A673 (cell line): Measurements from ENCODE around the gene KRTAP26-1.

Source experiments
- EZH2 ChIP-seq: fragments of 200-600 bp; sonication (generic); IDR thresholded peaks from 2 replicates; pipeline ENCODE4 v1.6.1; 2017; ENCODE audit warnings: borderline replicate concordance, low read depth, mild to moderate bottlenecking, mixed read lengths, antibody characterized with exemption, low read length; ENCODE audit not compliant: poor library complexity, severe bottlenecking
- TF ChIP-seq, protein P1 (sequence below): fragments of 300-800, 200-600 bp; sonication (generic); conservative IDR thresholded peaks from 2 replicates; pipeline ENCODE4 v1.5.1; 2017; ENCODE audit warnings: low read depth, mild to moderate bottlenecking, antibody characterized with exemption, low read length, moderate library complexity, mixed read lengths

- TF ChIP-seq, protein P1, sequence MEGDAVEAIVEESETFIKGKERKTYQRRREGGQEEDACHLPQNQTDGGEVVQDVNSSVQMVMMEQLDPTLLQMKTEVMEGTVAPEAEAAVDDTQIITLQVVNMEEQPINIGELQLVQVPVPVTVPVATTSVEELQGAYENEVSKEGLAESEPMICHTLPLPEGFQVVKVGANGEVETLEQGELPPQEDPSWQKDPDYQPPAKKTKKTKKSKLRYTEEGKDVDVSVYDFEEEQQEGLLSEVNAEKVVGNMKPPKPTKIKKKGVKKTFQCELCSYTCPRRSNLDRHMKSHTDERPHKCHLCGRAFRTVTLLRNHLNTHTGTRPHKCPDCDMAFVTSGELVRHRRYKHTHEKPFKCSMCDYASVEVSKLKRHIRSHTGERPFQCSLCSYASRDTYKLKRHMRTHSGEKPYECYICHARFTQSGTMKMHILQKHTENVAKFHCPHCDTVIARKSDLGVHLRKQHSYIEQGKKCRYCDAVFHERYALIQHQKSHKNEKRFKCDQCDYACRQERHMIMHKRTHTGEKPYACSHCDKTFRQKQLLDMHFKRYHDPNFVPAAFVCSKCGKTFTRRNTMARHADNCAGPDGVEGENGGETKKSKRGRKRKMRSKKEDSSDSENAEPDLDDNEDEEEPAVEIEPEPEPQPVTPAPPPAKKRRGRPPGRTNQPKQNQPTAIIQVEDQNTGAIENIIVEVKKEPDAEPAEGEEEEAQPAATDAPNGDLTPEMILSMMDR = no peak
- TF ChIP-seq EZH2 = no peak
These were observed 24.9 kb upstream of the KRTAP26-1 start for GRCh38 chr21:30345014-30345413.
